ENCODE results near the gene BDKRB1.

Gene BDKRB1

DNA sequence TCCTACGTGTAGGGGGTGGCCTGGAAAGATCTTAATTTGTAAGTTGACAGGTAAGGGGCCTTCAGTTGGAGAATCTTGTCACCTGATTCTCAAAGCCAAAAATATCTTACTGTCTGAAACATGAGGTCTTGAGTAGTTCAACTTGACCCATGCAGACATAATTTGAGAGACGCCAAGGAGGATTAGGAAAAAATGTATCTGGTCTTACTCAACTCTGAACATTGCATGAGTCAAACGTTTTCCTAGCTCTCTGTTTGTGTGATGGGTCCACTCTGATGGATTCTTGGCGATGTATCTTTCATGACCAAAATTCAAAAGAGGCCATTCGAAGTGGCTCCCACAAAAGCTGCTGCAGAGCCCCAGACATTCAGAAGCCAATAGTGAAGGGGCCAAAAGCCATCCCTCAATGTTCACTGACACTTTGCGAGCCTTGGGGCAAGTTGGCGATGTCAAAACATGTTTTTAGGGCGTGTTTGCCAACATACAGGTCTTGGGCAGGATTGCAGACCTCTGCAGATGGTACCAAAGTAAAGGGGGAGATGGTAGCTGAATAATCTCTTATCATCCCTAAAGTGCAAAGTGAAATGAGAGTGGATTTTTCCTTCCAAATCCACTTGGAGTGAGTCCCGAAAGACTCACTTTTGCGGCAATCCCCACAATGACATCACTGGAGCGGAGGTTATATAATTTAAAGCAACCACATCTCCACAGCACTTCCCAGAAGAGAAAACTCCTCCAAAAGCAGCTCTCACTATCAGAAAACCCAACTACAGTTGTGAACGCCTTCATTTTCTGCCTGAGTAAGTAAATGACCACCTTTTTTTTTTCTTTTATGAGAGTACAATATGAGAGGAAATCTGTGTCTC is at the start of gene BDKRB1:
BDKRB1 (plus strand) TSS at position 710 of the 866 bp plus-strand sequence. CDS start 7,473 bp downstream, outside the sequence.
- H3K9me3 ChIP-seq (ENCODE audit: severe bottlenecking): no peaks in the 10 kb centered on the region
- TF ChIP-seq, protein P1, sequence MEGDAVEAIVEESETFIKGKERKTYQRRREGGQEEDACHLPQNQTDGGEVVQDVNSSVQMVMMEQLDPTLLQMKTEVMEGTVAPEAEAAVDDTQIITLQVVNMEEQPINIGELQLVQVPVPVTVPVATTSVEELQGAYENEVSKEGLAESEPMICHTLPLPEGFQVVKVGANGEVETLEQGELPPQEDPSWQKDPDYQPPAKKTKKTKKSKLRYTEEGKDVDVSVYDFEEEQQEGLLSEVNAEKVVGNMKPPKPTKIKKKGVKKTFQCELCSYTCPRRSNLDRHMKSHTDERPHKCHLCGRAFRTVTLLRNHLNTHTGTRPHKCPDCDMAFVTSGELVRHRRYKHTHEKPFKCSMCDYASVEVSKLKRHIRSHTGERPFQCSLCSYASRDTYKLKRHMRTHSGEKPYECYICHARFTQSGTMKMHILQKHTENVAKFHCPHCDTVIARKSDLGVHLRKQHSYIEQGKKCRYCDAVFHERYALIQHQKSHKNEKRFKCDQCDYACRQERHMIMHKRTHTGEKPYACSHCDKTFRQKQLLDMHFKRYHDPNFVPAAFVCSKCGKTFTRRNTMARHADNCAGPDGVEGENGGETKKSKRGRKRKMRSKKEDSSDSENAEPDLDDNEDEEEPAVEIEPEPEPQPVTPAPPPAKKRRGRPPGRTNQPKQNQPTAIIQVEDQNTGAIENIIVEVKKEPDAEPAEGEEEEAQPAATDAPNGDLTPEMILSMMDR (IDR thresholded peaks at IDR 0.05; ENCODE audit: low read depth, low read length): no peak
- H3K4me3 ChIP-seq (ENCODE audit: low read depth, low read length): no peak within 1 kb of the TSS
- no peaks in the 10 kb centered on the region for H3K36me3 ChIP-seq
- H3K27me3 ChIP-seq (ENCODE audit: insufficient read depth, low read depth, severe bottlenecking): no peaks in the 10 kb centered on the region
- H3K27ac ChIP-seq: no peak within 1 kb of the TSS
- no peak for DNase-seq

DNA sequence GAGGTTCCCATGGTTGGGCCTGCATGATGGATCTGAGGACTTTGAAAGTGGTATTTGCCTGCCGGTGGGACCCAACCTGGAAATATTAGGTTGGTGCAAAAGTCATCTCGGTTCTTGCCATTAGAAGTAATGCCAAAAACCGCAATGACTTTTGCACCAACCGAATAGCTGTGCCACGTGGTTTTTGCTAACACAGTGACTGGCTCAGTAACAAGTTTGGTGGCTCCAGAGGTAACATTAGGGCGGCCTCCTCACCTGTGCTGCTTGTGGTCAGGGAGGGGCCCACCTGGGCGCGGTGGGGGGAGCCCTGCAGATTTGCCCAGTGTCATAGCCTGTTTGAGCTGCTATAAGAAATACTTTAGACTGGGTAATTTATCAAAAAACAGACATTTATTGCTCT is 49.5 kb upstream of the BDKRB1 start:
- TF ChIP-seq, protein P1 (IDR thresholded peaks at IDR 0.05; ENCODE audit: low read depth, low read length): no peak
- no peak for DNase-seq

DNA sequence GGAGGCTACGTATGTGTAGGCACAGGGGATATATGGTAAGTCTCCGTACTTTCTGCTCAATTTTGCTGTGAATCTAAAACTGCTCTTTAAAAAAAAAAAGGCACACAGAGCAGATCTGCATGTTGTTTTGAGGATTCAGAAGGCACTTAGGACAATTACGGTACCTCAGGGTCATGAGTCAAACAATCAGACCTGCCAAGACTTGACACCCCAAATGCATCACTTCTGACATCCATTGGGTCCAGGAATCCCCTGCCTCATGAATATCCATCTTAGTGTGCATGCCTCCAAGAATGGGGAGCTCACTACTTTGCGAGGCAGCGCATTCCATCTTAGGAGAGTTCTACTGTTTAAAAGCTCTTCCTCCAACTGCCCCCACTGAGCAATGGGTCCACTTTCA is 48.3 kb upstream of the BDKRB1 start:
- no peak for DNase-seq
- Histone ChIP-seq H3K27ac (no peak overlapping the region), H3K27me3 (ENCODE audit: insufficient read depth, low read depth, severe bottlenecking) (no peaks in the 10 kb centered on the region), H3K9me3 (ENCODE audit: severe bottlenecking) (no peaks in the 10 kb centered on the region), H3K36me3 (no peaks in the 10 kb centered on the region), H3K4me3 (ENCODE audit: low read depth, low read length) (no peak overlapping the region)
- TF ChIP-seq, protein P1 (IDR thresholded peaks at IDR 0.05; ENCODE audit: low read depth, low read length): no peak

More for the DNA sequence above, 49.5 kb upstream of the BDKRB1 start:
- Histone ChIP-seq H3K36me3 (no peaks in the 10 kb centered on the region), H3K27me3 (ENCODE audit: insufficient read depth, low read depth, severe bottlenecking) (no peaks in the 10 kb centered on the region), H3K27ac (no peak overlapping the region), H3K9me3 (ENCODE audit: severe bottlenecking) (no peaks in the 10 kb centered on the region), H3K4me3 (ENCODE audit: low read depth, low read length) (no peak overlapping the region)

DNA sequence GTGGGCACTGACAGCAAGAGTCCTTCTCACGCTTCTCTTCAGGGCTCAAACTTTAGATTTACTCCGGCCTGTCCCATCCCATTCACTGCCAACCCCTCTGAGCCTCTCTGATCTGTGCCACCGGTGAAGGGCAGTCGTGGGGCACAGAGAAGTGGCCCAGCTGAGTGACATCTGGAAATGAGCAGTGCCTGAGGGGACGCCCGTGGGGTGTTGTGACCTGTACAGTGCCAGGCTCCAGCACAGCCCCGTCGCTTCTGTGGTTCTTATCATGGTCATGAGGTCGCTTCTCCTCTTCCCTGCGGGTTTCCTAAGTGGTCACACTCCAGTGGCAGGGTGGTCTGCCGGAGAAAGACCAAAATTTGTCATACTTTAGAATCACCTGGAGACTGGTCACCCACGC is 47.3 kb upstream of the BDKRB1 start:
- TF ChIP-seq, protein P1 (IDR thresholded peaks at IDR 0.05; ENCODE audit: low read depth, low read length): no peak
- no peaks in the 10 kb centered on the region for H3K9me3 ChIP-seq (ENCODE audit: severe bottlenecking)
- no peak overlapping the region for H3K27ac ChIP-seq
- no peak overlapping the region for H3K4me3 ChIP-seq (ENCODE audit: low read depth, low read length)
- no peak for DNase-seq
- H3K36me3 ChIP-seq: no peaks in the 10 kb centered on the region
- no peaks in the 10 kb centered on the region for H3K27me3 ChIP-seq (ENCODE audit: insufficient read depth, low read depth, severe bottlenecking)

DNA sequence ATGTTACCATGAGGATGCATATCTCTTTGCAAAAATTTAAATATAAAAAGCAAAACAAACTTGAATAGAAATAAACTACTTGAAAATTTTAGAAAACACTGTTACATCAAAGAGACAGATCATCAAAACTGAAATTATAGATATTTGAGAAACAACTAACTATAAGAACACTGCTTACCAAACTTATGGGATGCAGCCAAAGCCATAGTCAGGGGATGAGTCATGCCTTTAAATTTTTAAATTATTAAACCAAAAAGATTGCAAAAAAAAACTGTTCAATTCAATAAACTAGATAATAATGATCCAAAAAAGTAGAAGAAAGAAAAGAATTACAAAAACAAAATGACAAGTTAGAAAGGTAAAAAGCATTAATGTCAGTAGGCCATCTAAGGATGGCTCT is 43.9 kb upstream of the BDKRB1 start:
- Histone ChIP-seq H3K27ac (no peak overlapping the region), H3K36me3 (no peaks in the 10 kb centered on the region), H3K27me3 (ENCODE audit: insufficient read depth, low read depth, severe bottlenecking) (no peaks in the 10 kb centered on the region), H3K4me3 (ENCODE audit: low read depth, low read length) (no peak overlapping the region), H3K9me3 (ENCODE audit: severe bottlenecking) (no peaks in the 10 kb centered on the region)
- TF ChIP-seq, protein P1 (IDR thresholded peaks at IDR 0.05; ENCODE audit: low read depth, low read length): no peak
- DNase-seq: no peak
